ENCODE results near the gene CPSF3. TPM values are rescaled to one million over a fixed set of nuclear protein-coding genes. Genes with fewer than 3 reads are reported as not detected.
"Not testable (repeated sequence)": the region's sequence is repeated elsewhere in the genome, so short reads cannot be mapped to it uniquely, and the experiment has no call there.

The CPSF3 gene
- total RNA-seq, 4 donors from 2014 or later: 17.9 to 24.4 (median 20.7) TPM

DNA sequence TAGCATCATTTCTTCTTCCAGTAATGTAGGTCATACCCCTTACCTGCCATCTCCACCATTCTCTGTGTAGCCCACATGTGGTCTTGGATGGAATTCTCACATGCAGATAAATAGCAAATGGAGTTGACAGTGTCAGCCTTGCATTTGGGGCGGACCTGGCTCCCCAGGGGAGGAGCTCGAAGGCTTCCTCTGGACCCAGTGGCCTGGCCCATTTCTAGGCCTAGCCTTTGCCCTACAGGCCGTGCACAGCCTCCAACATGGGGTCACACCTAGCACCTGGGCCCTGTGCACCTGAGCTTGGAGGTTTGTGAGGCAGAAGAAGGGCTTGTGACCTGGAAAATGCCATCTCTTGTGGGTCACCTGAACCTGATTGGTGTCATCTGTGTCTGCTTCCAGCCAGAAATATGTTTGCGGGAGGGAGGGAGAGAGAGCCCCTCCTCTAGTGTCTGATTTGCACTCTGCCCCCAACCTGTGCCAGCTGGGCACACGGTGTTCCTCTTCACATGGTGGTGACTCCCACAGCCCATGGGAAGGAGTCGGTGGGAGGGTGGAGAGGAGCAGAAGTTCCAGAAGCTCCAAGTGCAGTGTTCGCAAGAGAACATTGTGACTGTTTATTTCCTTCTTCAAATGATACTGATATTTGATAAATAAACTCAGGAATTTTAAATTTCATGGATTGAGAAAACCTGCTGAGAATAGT lies 33.2 kb upstream of the CPSF3 start:
- TF ChIP-seq, protein P1, sequence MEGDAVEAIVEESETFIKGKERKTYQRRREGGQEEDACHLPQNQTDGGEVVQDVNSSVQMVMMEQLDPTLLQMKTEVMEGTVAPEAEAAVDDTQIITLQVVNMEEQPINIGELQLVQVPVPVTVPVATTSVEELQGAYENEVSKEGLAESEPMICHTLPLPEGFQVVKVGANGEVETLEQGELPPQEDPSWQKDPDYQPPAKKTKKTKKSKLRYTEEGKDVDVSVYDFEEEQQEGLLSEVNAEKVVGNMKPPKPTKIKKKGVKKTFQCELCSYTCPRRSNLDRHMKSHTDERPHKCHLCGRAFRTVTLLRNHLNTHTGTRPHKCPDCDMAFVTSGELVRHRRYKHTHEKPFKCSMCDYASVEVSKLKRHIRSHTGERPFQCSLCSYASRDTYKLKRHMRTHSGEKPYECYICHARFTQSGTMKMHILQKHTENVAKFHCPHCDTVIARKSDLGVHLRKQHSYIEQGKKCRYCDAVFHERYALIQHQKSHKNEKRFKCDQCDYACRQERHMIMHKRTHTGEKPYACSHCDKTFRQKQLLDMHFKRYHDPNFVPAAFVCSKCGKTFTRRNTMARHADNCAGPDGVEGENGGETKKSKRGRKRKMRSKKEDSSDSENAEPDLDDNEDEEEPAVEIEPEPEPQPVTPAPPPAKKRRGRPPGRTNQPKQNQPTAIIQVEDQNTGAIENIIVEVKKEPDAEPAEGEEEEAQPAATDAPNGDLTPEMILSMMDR (IDR thresholded peaks at IDR 0.05): no peak
- DNase-seq (ENCODE audit: low spot score) (no peak), ATAC-seq (ENCODE audit: low FRiP score) (no peak)

DNA sequence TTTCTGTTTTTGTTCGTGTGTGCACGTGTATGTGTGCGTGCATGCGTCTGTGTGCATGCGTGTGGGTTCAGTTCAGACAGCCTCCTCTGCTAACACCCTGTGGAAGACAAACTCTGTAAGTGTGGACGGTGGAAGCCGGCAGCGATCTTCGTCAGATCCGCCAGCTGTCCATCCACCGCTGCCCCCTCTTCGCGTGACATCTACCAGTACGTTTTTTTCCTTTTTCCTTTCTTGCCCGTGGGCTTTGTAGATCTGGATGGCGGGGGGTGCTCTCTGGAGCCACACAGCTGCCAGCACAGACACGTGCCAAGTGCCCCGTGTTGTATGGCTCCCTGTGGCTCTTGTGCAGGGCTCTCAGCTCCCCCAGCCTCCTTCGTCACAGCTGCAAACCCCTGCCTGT lies 32.5 kb upstream of the CPSF3 start:
- DNase-seq (ENCODE audit: low spot score) (no peak), ATAC-seq (ENCODE audit: low FRiP score) (no peak)
- TF ChIP-seq, protein P1 (IDR thresholded peaks at IDR 0.05): no peak

DNA sequence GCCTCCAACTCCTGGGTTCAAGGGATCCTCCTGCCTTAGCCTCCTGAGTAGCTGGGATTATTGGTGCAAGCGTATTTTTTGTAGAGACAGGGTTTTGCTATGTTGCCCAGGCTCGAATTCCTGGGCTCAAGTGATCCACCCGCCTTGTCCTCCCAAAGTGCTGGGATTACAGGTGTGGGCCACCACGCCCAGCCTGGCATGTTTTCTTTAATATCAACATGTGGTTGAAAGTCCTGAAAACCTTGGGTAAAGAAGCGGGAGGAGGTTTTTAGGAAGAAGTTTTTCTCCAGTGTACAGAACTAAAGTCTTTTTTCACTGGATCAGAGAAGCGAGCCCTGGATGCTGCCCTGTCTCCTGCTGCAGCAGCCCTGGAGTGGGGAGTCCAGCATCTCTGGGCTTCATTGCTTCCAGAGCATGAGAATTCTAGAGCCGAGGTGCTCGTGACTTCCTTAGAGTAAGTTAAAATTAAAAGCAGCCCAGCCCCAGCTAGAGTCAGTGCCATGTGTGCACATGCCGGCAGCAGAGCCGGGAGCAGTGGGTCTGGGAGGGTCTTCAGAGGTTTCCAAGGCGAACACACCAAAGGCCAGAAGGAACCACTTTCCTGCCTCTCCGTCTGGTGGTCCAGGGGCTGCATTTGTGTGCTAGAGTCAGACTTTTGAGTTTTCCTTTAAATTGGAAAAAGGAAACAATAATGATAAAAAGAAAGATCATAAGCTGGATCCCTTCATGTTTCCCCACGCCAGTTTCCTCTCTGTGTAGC lies 31.3 kb upstream of the CPSF3 start:
- TF ChIP-seq, protein P1 (IDR thresholded peaks at IDR 0.05): no peak
- ATAC-seq (ENCODE audit: low FRiP score) (no peak), DNase-seq (ENCODE audit: low spot score) (no peak)

DNA sequence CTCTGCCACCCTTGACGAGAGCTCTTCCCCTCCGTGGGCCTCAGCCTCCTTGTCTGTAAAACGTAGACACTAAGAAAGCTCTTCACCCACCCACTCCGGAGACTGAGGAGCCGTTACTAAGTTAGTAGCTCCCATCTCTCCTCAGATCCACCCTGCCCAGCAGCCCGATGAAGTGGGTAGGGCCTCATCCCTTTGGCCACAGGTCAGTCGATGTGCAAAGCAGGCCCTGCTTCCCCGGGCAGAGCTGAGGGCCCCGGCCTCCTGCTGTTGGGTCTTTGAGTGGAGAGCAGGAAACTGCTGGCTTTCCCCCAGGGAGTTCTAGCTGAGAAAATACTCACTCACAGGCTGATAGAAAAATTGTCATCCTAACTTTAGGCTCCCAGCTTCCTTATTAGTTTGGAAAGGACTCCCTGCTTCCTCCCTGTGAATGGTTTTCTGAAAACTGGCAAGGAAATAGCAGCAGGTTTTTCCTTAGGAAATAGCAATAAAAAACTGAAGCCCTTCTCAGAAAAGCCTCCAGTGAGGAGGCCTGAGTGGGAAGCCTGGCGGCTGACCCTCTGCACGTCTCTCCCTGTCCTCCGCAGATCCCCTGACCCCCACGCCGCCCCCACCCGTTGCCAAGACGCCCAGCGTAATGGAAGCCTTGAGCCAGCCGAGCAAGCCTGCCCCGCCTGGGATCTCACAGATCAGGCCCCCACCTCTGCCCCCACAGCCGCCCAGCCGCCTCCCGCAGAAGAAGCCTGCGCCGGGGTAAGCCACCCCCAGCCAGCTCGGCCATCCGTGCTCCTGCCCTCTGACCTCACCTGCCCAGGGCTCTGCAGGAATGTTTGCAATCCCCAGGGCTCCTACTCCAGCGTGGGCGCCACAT lies 30.3 kb upstream of the CPSF3 start:
- TF ChIP-seq, protein P1 (IDR thresholded peaks at IDR 0.05): no peak
- DNase-seq (ENCODE audit: low spot score) (no peak), ATAC-seq (ENCODE audit: low FRiP score) (peak; percentile 12)

DNA sequence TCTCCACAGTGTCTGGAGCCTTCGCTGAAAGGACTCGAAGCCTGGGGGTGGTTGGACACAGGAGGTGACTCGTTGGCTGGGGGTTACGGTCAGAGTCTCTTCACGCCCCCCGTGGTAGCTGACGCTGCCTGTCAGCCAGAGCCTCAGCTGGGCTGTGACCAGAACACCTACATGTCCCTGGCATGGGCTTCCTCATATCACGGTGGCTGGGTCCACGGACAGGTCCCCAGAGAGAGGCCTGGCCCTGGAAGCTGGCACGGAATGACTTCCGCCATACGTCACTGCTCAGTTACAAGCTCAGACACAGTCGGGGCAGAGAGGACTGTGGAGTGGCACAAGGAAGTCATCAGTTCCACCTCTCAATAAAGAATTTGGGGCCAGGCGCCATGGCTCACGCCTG lies 28.6 kb upstream of the CPSF3 start:
- DNase-seq (ENCODE audit: low spot score) (no peak), ATAC-seq (ENCODE audit: low FRiP score) (no peak)
- TF ChIP-seq, protein P1 (IDR thresholded peaks at IDR 0.05): no peak

DNA sequence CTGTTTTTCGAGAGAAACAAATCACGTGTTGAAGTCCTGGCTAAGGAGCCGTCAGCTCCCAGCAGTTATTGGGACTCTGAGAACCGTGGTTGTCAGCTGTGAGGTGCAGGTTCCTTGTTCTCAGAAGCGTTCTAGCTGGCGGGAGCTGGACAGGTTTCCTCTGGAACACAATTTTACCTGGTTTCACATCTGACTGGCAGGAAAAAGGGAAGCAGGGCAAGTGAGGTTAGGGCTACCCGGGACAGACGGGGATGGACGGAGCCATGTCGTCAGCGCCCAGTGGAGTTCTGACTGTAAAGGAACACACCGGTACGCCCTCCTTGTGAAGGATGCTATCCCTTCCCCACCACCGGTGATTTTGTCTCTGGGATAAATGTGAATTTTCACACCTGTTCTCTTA lies 26.3 kb upstream of the CPSF3 start:
- DNase-seq (ENCODE audit: low spot score) (no peak), ATAC-seq (ENCODE audit: low FRiP score) (no peak)
- TF ChIP-seq, protein P1 (IDR thresholded peaks at IDR 0.05): no peak

DNA sequence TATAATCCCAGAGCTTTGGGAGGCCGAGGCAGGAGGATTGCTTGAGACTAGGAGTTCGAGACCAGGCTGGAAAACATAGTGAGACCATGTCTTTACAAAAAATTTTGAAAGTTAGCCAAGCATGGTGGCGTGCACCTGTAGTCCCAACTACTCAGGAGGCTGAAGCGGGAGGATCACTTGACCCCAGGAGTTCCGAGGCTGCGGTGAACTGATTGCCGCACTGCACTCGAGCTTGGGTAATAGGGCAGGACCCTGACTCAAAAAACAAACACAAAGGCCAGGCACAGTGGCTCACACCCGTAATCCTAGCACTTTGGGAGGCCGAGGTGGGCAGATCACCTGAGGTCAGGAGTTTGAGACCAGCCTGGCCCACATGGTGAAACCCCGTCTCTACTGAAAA lies 25.2 kb upstream of the CPSF3 start:
- ATAC-seq (ENCODE audit: low FRiP score); DNase-seq (ENCODE audit: low spot score): not testable (repeated sequence)

All from omental fat pad (tissue), 4 donors.